Vagina (tissue), 2 donors: Measurements from ENCODE around the gene EMILIN3.

ENCODE experiments used
- CTCF ChIP-seq, 3 experiments: fragments of 450-650 bp in 2 of 3; fragments of 200-600 bp in 1 of 3; sonication (generic) in 1 of 3; IDR thresholded peaks; one replicate each; pipeline ENCODE4 v1.5.1; 2017 to 2019; ENCODE audit warnings: antibody characterized with exemption in 3 of 3, mild to moderate bottlenecking in 2 of 3, moderate library complexity in 2 of 3
- POLR2A ChIP-seq, 2 donors: fragments of 450-650 bp; IDR thresholded peaks; one replicate each; pipeline ENCODE4 v1.6.1; 2017; ENCODE audit warnings: antibody characterized with exemption in 2 of 2, mild to moderate bottlenecking in 2 of 2, moderate library complexity in 2 of 2

GRCh38 chr20:41344938-41345728 is 21.5 kb downstream of the EMILIN3 start:
- TF ChIP-seq CTCF (IDR thresholded peaks at IDR 0.05) (no peak), POLR2A (IDR thresholded peaks at IDR 0.05) (no peak)
